ENCODE data around the gene SNTB2. TPM values are rescaled to one million over a fixed set of nuclear protein-coding genes. Genes with fewer than 3 reads are reported as not detected.

The SNTB2 gene
- total RNA-seq, 1 experiment from 2014 or later: 50.6 TPM

GRCh38 chr16:69197573-69197972, 10.6 kb downstream of the SNTB2 start:
- ChIA-PET POLR2A (no interaction called here), CTCF (no interaction called here)
- H3K27me3 ChIP-seq (replicated peaks; ENCODE audit: control insufficient read depth, insufficient read depth, low read length): no peaks in the 10 kb centered on the region
- no TSS peak for BruUV-seq (replicated peaks)
- no peaks in the 10 kb centered on the region for H3K9me3 Mint-ChIP-seq (ENCODE audit: unreplicated experiment)
- no peaks in the 10 kb centered on the region for H3K9me3 ChIP-seq
- H3K4me1 ChIP-seq: peaks cover 32% of the 10 kb centered on the region
- no peak overlapping the region for H3K27ac Mint-ChIP-seq (ENCODE audit: unreplicated experiment)
- intact Hi-C loops (cut with micrococcal nuclease; ENCODE audit: unreplicated experiment): no loop called here
- peaks cover 42% of the 10 kb centered on the region for H3K4me1 Mint-ChIP-seq (ENCODE audit: low read depth, unreplicated experiment)
- no peak overlapping the region for H3K4me3 Mint-ChIP-seq (ENCODE audit: unreplicated experiment)
- H3K36me3 ChIP-seq (ENCODE audit: control insufficient read depth, insufficient read depth, low read length): no peaks in the 10 kb centered on the region; the same call in 1 of the 2 replicates
- peaks cover 10% of the 10 kb centered on the region for H3K36me3 Mint-ChIP-seq (ENCODE audit: insufficient read depth, unreplicated experiment)
- no peak for DNase-seq
- H3K4me3 ChIP-seq (ENCODE audit: low read depth, low read length): no peak overlapping the region
- TF ChIP-seq, protein P1, sequence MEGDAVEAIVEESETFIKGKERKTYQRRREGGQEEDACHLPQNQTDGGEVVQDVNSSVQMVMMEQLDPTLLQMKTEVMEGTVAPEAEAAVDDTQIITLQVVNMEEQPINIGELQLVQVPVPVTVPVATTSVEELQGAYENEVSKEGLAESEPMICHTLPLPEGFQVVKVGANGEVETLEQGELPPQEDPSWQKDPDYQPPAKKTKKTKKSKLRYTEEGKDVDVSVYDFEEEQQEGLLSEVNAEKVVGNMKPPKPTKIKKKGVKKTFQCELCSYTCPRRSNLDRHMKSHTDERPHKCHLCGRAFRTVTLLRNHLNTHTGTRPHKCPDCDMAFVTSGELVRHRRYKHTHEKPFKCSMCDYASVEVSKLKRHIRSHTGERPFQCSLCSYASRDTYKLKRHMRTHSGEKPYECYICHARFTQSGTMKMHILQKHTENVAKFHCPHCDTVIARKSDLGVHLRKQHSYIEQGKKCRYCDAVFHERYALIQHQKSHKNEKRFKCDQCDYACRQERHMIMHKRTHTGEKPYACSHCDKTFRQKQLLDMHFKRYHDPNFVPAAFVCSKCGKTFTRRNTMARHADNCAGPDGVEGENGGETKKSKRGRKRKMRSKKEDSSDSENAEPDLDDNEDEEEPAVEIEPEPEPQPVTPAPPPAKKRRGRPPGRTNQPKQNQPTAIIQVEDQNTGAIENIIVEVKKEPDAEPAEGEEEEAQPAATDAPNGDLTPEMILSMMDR (IDR thresholded peaks at IDR 0.05; ENCODE audit: insufficient read depth in 1 of 2, low read depth in 1 of 2, low read length in 1 of 2, severe bottlenecking in 1 of 2, unreplicated experiment in 1 of 2): no peak
- no peaks in the 10 kb centered on the region for H3K27me3 Mint-ChIP-seq (ENCODE audit: insufficient read depth, unreplicated experiment)

- Histone ChIP-seq H3K27me3 (replicated peaks; ENCODE audit: control insufficient read depth, insufficient read depth, low read length) (no peaks in the 10 kb centered on the region), H3K4me1 (peaks cover 21% of the 10 kb centered on the region), H3K9me3 (no peaks in the 10 kb centered on the region), H3K4me3 (ENCODE audit: low read depth, low read length) (no peak overlapping the region), H3K36me3 (ENCODE audit: control insufficient read depth, insufficient read depth, low read length) (no peaks in the 10 kb centered on the region; the same call in 1 of the 2 replicates)
- Mint-ChIP-seq H3K36me3 (ENCODE audit: insufficient read depth, unreplicated experiment) (peaks cover 10% of the 10 kb centered on the region), H3K27me3 (ENCODE audit: insufficient read depth, unreplicated experiment) (no peaks in the 10 kb centered on the region), H3K4me1 (ENCODE audit: low read depth, unreplicated experiment) (peaks cover 32% of the 10 kb centered on the region), H3K27ac (ENCODE audit: unreplicated experiment) (peak overlapping the region; percentile 61), H3K9me3 (ENCODE audit: unreplicated experiment) (no peaks in the 10 kb centered on the region), H3K4me3 (ENCODE audit: unreplicated experiment) (no peak overlapping the region)
- TF ChIP-seq, protein P1 (IDR thresholded peaks at IDR 0.05; ENCODE audit: insufficient read depth in 1 of 2, low read depth in 1 of 2, low read length in 1 of 2, severe bottlenecking in 1 of 2, unreplicated experiment in 1 of 2): no peak
- peak in 1 of 2 experiments; percentile 48 for DNase-seq
- ChIA-PET POLR2A (interaction anchor here (0.6 to 1.3 kb wide), 2 partner anchors 12 to 153 kb away, joined by 5 to 13 read pairs; partner anchors contain the start of gene SNTB2), CTCF (interaction anchor here (0.6 to 1.4 kb wide), 2 partner anchors 16 to 49 kb away, joined by 5 to 6 read pairs; no protein-coding TSS in a partner anchor)
- intact Hi-C loops (cut with micrococcal nuclease; ENCODE audit: unreplicated experiment): no loop called here
- no TSS peak for BruUV-seq (replicated peaks)
Observed at GRCh38 chr16:69199382-69199781, 12.4 kb downstream of the SNTB2 start.

GRCh38 chr16:69201291-69201690, 14.3 kb downstream of the SNTB2 start:
- ChIA-PET POLR2A (no interaction called here), CTCF (no interaction called here)
- Mint-ChIP-seq H3K4me3 (ENCODE audit: unreplicated experiment) (no peak overlapping the region), H3K9me3 (ENCODE audit: unreplicated experiment) (no peaks in the 10 kb centered on the region), H3K27ac (ENCODE audit: unreplicated experiment) (no peak overlapping the region), H3K4me1 (ENCODE audit: low read depth, unreplicated experiment) (peaks cover 26% of the 10 kb centered on the region), H3K36me3 (ENCODE audit: insufficient read depth, unreplicated experiment) (peaks cover 16% of the 10 kb centered on the region), H3K27me3 (ENCODE audit: insufficient read depth, unreplicated experiment) (no peaks in the 10 kb centered on the region)
- Histone ChIP-seq H3K36me3 (ENCODE audit: control insufficient read depth, insufficient read depth, low read length) (no peaks in the 10 kb centered on the region; the same call in 1 of the 2 replicates), H3K4me1 (peaks cover 16% of the 10 kb centered on the region), H3K27me3 (replicated peaks; ENCODE audit: control insufficient read depth, insufficient read depth, low read length) (no peaks in the 10 kb centered on the region), H3K9me3 (no peaks in the 10 kb centered on the region), H3K4me3 (ENCODE audit: low read depth, low read length) (no peak overlapping the region)
- TF ChIP-seq, protein P1 (IDR thresholded peaks at IDR 0.05; ENCODE audit: insufficient read depth in 1 of 2, low read depth in 1 of 2, low read length in 1 of 2, severe bottlenecking in 1 of 2, unreplicated experiment in 1 of 2): no peak
- BruUV-seq (replicated peaks): no TSS peak
- intact Hi-C loops (cut with micrococcal nuclease; ENCODE audit: unreplicated experiment): no loop called here
- no peak for DNase-seq
